Measurements from ENCODE around the gene NFATC3.

GRCh38 chr16:68136515-68136914, 51.3 kb downstream of the NFATC3 start:
- no peak for TF ChIP-seq POLR2A (IDR thresholded peaks at IDR 0.05)
- TF ChIP-seq, protein P1, sequence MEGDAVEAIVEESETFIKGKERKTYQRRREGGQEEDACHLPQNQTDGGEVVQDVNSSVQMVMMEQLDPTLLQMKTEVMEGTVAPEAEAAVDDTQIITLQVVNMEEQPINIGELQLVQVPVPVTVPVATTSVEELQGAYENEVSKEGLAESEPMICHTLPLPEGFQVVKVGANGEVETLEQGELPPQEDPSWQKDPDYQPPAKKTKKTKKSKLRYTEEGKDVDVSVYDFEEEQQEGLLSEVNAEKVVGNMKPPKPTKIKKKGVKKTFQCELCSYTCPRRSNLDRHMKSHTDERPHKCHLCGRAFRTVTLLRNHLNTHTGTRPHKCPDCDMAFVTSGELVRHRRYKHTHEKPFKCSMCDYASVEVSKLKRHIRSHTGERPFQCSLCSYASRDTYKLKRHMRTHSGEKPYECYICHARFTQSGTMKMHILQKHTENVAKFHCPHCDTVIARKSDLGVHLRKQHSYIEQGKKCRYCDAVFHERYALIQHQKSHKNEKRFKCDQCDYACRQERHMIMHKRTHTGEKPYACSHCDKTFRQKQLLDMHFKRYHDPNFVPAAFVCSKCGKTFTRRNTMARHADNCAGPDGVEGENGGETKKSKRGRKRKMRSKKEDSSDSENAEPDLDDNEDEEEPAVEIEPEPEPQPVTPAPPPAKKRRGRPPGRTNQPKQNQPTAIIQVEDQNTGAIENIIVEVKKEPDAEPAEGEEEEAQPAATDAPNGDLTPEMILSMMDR (IDR thresholded peaks at IDR 0.05), result no peak
